Epithelial cell of esophagus (primary cell): ENCODE results near the gene GJA10.
A peak's percentile ranks its signal among the peaks of the same experiment; 100 is the strongest.

Experiments
- DNase-seq: peaks from one replicate; pipeline ENCODE4 v3.0.0; 2010; ENCODE audit warnings: low read depth
- H3K4me3 ChIP-seq: 2 replicates; pipeline ENCODE4 v1.5.1; 2011; ENCODE audit warnings: mild to moderate bottlenecking, low read length, control low read depth
- TF ChIP-seq, protein P1 (sequence below): IDR thresholded peaks from 2 replicates; pipeline ENCODE4 v1.5.1; 2011; ENCODE audit warnings: low read depth, mild to moderate bottlenecking, low read length, control low read depth, inconsistent platforms; ENCODE audit not compliant: insufficient read depth; ENCODE audit errors: missing control alignments

Gene GJA10

DNA sequence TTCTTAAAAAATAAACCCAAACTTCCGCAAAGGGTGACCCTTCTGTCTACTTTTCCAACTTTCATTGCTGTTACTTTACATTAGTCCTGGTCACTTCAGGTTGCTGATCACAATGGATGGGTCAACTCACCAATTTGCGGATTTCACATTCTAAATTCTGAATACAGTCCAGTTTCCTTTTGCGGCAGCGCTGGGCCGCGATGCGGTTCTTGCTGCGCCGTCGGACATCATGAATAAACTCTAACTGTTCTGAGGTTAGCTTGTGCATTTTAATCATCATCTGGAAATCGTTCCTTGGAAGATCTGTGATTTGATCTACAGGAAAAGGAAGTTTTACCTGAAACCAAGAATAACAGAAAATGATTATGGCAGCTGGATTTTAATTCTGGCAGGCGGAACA lies 43.7 kb downstream of the GJA10 start:
- TF ChIP-seq, protein P1, sequence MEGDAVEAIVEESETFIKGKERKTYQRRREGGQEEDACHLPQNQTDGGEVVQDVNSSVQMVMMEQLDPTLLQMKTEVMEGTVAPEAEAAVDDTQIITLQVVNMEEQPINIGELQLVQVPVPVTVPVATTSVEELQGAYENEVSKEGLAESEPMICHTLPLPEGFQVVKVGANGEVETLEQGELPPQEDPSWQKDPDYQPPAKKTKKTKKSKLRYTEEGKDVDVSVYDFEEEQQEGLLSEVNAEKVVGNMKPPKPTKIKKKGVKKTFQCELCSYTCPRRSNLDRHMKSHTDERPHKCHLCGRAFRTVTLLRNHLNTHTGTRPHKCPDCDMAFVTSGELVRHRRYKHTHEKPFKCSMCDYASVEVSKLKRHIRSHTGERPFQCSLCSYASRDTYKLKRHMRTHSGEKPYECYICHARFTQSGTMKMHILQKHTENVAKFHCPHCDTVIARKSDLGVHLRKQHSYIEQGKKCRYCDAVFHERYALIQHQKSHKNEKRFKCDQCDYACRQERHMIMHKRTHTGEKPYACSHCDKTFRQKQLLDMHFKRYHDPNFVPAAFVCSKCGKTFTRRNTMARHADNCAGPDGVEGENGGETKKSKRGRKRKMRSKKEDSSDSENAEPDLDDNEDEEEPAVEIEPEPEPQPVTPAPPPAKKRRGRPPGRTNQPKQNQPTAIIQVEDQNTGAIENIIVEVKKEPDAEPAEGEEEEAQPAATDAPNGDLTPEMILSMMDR: no peak
- no peak overlapping the region for H3K4me3 ChIP-seq
- no peak for DNase-seq

DNA sequence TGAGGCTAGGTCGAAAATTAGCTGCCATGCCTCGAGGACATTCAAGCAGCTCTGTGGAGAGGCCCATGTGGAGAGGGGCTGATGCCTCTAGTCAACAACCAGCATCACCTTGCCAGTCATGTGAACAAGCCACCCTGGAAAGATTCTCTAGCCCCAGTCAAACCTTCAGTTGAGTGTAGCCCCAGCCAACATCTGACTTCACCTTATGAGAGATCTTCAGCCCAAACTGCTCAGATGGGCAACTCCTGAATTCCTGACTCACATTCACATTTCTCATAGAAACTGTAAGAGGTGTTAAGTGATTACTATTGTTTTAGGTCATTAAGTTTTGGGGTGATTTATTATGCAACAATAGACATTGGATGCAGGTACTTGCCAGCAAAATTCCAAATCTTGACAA lies 44.9 kb downstream of the GJA10 start:
- no peak for DNase-seq
- TF ChIP-seq, protein P1: no peak

DNA sequence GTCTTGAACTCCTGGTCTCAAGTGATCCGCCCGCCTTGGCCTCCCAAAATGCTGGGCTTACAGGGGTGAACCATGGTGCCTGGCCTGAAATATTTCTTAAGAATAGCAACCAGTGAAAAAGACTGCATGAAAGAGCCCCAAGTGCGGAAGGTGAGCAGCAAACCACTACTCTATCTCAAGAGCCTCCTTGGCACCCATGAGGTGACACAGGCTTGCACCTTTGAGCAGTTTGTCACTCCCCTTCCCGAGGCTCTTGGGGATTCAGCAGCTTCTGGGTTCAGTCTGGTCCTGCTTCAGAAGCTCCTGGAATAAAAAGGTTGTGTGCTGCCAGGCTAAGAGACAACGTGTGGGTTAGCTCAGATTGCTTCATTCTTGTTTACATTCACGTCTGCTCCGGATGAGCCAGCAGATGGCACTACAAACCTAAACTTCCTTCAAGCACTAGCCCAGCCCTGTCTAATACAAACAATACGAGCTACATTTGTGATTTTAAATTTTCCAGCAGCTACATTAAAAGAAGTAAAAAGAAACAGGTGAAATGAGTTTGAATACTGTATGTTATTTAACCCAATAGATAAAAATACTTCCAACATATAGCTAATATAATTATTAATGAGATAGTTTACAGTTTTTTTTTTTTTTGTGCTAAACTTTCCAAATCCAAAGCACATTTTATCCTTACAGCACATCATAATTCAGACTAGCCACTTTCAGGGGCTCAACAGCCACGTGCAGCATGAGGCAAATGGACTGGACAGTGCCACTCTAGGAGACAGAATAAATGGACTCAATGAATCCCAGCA lies 46.2 kb downstream of the GJA10 start:
- peak; percentile 90 for DNase-seq
- TF ChIP-seq, protein P1: peak; percentile 85

More for the DNA sequence above, 44.9 kb downstream of the GJA10 start:
- H3K4me3 ChIP-seq: no peak overlapping the region

DNA sequence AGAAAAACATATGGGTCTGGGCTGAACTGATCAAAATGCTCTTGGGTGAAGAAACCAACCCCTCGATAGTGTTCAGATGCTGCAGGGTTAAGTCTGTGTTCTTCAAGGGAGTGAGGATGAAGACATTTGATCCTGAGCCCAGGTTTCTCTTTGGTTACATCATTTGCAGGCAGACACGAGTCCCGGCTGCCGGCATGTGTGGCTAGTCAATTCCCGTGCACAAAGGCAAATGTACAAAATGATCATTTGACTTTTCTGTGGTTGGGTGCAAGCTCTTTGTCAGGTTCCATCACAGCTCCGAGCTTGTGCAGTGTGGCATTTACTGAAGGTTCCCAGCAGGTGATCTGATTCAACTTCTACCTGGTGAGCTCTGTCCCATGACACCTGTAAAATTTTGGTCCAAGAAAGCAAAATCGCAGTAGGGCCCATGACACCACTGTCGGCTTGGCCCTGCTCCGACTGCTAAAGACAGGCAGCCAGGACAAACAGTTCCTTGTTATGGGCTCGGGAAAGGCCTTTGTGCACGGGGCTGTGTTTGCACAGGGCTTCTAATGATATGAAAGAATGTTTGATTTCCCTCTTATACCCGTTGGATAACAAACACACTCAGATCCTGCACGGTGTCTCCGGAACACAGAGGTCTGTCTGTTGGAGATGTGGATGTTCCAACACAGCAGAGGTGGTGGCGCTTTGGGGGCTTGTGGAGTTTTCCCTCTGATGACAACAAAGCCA lies 46.9 kb downstream of the GJA10 start:
- DNase-seq: no peak
- no peak overlapping the region for H3K4me3 ChIP-seq
- TF ChIP-seq, protein P1: no peak

More for the DNA sequence above, 46.2 kb downstream of the GJA10 start:
- no peak overlapping the region for H3K4me3 ChIP-seq

DNA sequence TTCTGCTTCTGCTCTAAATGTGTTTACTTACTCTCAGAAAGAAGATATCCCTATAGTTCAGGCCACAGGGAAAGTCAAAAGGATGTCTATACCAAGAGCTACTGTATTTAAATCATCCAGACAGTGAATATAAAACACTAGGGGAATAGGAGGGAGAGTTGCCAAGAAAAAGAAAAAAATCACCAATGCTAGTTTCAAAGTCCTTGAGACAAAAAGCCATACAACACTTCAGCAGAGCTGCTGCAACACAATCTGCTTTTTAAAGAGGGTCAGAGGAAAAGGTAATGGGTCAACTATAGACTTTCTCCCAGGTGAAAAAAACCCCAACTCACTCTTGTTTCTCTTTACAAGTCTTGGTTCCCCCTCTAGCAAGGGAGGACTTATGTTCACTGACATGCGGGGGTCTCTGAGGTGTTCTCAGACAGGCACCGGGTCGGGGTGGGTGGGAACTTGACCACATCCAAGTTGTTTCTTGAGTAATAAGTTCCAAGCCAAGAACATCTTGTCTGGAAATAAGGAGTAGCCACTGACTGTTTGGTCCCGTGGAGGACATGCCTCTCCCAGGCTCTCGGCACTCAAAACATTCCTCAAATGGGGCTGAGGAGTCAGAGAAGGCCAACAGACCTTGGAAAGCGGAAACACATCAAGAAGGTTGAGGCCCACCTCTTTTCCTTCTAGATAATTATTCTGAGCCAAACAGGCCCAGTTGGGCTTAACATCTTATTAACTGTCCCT lies 47.7 kb downstream of the GJA10 start:
- no peak overlapping the region for H3K4me3 ChIP-seq
- DNase-seq: no peak
- TF ChIP-seq, protein P1: no peak

DNA sequence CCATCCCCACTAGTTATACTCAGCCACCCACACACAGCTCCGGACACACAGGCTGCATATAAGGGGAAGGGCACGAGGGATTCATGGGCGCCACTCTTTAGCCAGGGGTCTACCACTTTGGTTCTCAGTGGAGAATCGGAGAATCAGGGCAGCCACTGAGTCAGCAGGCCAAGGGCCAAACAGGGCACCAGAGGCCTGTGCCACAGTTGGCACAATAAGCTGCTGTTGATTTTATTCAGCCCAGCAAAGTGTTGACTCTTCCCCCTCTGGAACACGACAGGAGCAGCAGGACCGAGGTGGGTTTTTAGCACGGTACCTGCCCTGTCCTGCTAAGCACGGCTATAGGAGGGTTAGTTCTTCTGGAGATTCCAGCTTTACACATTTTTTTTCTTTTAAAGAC lies 48.3 kb downstream of the GJA10 start:
- no peak overlapping the region for H3K4me3 ChIP-seq
- DNase-seq: no peak
- TF ChIP-seq, protein P1: no peak
